Liver (tissue), 9 donors: ENCODE results near the gene FN1. TPM values are rescaled to one million over a fixed set of nuclear protein-coding genes. Genes with fewer than 3 reads are reported as not detected.

ENCODE experiments used
- DNase-seq: peaks from one replicate; pipeline ENCODE4 v3.0.0-alpha.2; 2017; ENCODE audit warnings: low spot score
- H3K27ac ChIP-seq, 2 donors: one replicate each; pipeline ENCODE4 v1.7.0; 2013; ENCODE audit warnings: inconsistent platforms in 2 of 2, low read length in 2 of 2, control low read depth in 1 of 2, low read depth in 1 of 2, mild to moderate bottlenecking in 1 of 2
- H3K27me3 ChIP-seq, 4 donors: one replicate each; pipeline versions ENCODE4 v1.6.1 to v1.7.0; 2013; ENCODE audit warnings: low read length in 3 of 4, inconsistent platforms in 1 of 4, mild to moderate bottlenecking in 1 of 4, moderate library complexity in 1 of 4; ENCODE audit not compliant: control insufficient read depth in 4 of 4, insufficient read depth in 4 of 4
- H3K36me3 ChIP-seq, 4 donors: one replicate each; pipeline versions ENCODE4 v1.6.1 to v1.7.0; 2013; ENCODE audit warnings: low read length in 3 of 4, mild to moderate bottlenecking in 3 of 4, low read depth in 1 of 4, moderate library complexity in 1 of 4; ENCODE audit not compliant: control insufficient read depth in 4 of 4, insufficient read depth in 3 of 4
- H3K4me1 ChIP-seq, 4 donors: one replicate each; pipeline versions ENCODE4 v1.6.1 to v1.7.0; 2013; ENCODE audit warnings: low read length in 3 of 4, mild to moderate bottlenecking in 3 of 4, moderate library complexity in 1 of 4; ENCODE audit not compliant: control insufficient read depth in 4 of 4, insufficient read depth in 4 of 4
- H3K4me3 ChIP-seq, 3 donors: one replicate each; pipeline versions ENCODE4 v1.6.1 to v1.7.0; 2013; ENCODE audit warnings: low read length in 3 of 3, control low read depth in 1 of 3, low read depth in 1 of 3, mild to moderate bottlenecking in 1 of 3
- H3K9ac ChIP-seq, 2 donors: one replicate each; pipeline ENCODE4 v1.7.0; 2013; ENCODE audit warnings: low read length in 2 of 2, mild to moderate bottlenecking in 2 of 2, moderate library complexity in 2 of 2, control low read depth in 1 of 2, low read depth in 1 of 2
- H3K9me3 ChIP-seq, 4 donors: one replicate each; pipeline versions ENCODE4 v1.6.1 to v1.7.0; 2013; ENCODE audit warnings: low read length in 3 of 4; ENCODE audit not compliant: control insufficient read depth in 4 of 4
- ATF3 ChIP-seq: IDR thresholded peaks from 2 replicates; pipeline ENCODE4 v1.6.1; 2016; ENCODE audit warnings: antibody characterized with exemption
- EGR1 ChIP-seq, 2 donors: IDR thresholded peaks; 2 replicates each; pipeline ENCODE4 v1.6.1; 2016 to 2018; ENCODE audit warnings: antibody characterized with exemption in 2 of 2, low read depth in 2 of 2
- FOXA1 ChIP-seq: IDR thresholded peaks from 2 replicates; pipeline ENCODE4 v1.6.1; 2016; ENCODE audit warnings: antibody characterized with exemption
- FOXA2 ChIP-seq: IDR thresholded peaks from 2 replicates; pipeline ENCODE4 v1.6.1; 2016; ENCODE audit warnings: antibody characterized with exemption
- GABPA ChIP-seq, 2 donors: IDR thresholded peaks in 1 of 2; conservative IDR thresholded peaks in 1 of 2; 2 replicates each; pipeline ENCODE4 v1.6.1; 2016; ENCODE audit warnings: antibody characterized with exemption in 2 of 2, mild to moderate bottlenecking in 1 of 2, moderate library complexity in 1 of 2
- HNF4A ChIP-seq, 2 donors: conservative IDR thresholded peaks; 2 replicates each; pipeline ENCODE4 v1.6.1; 2016; ENCODE audit warnings: antibody characterized with exemption in 2 of 2, mild to moderate bottlenecking in 2 of 2
- HNF4G ChIP-seq: IDR thresholded peaks from 2 replicates; pipeline ENCODE4 v1.6.1; 2016; ENCODE audit warnings: antibody characterized with exemption
- JUND ChIP-seq, 2 donors: IDR thresholded peaks; 2 replicates each; pipeline ENCODE4 v1.6.1; 2016; ENCODE audit warnings: antibody characterized with exemption in 2 of 2
- NR2F2 ChIP-seq: IDR thresholded peaks from 2 replicates; pipeline ENCODE4 v1.6.1; 2016; ENCODE audit warnings: antibody characterized with exemption
- RAD21 ChIP-seq, 2 donors: IDR thresholded peaks; 2 replicates each; pipeline ENCODE4 v1.6.1; 2016; ENCODE audit warnings: antibody characterized with exemption in 2 of 2, mild to moderate bottlenecking in 2 of 2
- RXRA ChIP-seq, 2 donors: IDR thresholded peaks; 2 replicates each; pipeline ENCODE4 v1.6.1; 2017 to 2018; ENCODE audit warnings: antibody characterized with exemption in 2 of 2, mild to moderate bottlenecking in 1 of 2
- SP1 ChIP-seq: IDR thresholded peaks from 2 replicates; pipeline ENCODE4 v1.6.1; 2018; ENCODE audit warnings: antibody characterized with exemption, mild to moderate bottlenecking
- TAF1 ChIP-seq: conservative IDR thresholded peaks from 2 replicates; pipeline ENCODE4 v1.6.1; 2016; ENCODE audit warnings: antibody characterized with exemption, mild to moderate bottlenecking
- YY1 ChIP-seq: IDR thresholded peaks from 2 replicates; pipeline ENCODE4 v1.6.1; 2016; ENCODE audit warnings: antibody characterized with exemption, mild to moderate bottlenecking
- ZBTB33 ChIP-seq: IDR thresholded peaks from 2 replicates; pipeline ENCODE4 v1.6.1; 2016; ENCODE audit warnings: antibody characterized with exemption
- WGBS: extraction: QIAGEN DNeasy Blood & Tissue Kit; methylation state at CpG from one replicate; pipeline ENCODE4 v1.1.7; 2013; 5-methylcytosine and 5-hydroxymethylcytosine counted together
- polyA plus RNA-seq, 2 donors: library from polyadenylated mRNA; stranded (reverse) in 1 of 2; unstranded in 1 of 2; fragments of 200-250 nt in 1 of 2; fragments of >200 nt in 1 of 2; fragmentation: Nextera tagmentation in 1 of 2; extraction: Ambion mirVana in 1 of 2; gene quantifications; one replicate each; pipeline versions ENCODE4 v1.2.1 to v1.2.3, GENCODE V29; 2013 to 2015
- total RNA-seq, 2 donors: library from RNA; depleted of rRNA; stranded (reverse); fragments of >200 nt; gene quantifications; one replicate each; pipeline ENCODE4 v1.2.3, GENCODE V29; 2014
- TF ChIP-seq, protein P1 (sequence below): IDR thresholded peaks from 2 replicates; pipeline ENCODE4 v1.6.1; 2016; ENCODE audit warnings: antibody characterized with exemption, mild to moderate bottlenecking
- TF ChIP-seq, protein P2 (sequence below): fragments of 150-350 bp; IDR thresholded peaks from 2 replicates; pipeline ENCODE4 v1.5.1; 2017; ENCODE audit warnings: improper control_type of control experiment, low read depth, low read length; ENCODE audit not compliant: missing input control
- TF ChIP-seq, protein P3 (sequence below): IDR thresholded peaks from 2 replicates; pipeline ENCODE4 v1.6.1; 2016; ENCODE audit warnings: antibody characterized with exemption
- donor health status: healthy.
- donor health status: healthy.
- donor health status: healthy.
- donor health status: healthy.
- donor health status: healthy.

The FN1 gene
- total and polyA plus RNA-seq, 4 donors, result 545 to 1,402 (median 837) TPM

DNA sequence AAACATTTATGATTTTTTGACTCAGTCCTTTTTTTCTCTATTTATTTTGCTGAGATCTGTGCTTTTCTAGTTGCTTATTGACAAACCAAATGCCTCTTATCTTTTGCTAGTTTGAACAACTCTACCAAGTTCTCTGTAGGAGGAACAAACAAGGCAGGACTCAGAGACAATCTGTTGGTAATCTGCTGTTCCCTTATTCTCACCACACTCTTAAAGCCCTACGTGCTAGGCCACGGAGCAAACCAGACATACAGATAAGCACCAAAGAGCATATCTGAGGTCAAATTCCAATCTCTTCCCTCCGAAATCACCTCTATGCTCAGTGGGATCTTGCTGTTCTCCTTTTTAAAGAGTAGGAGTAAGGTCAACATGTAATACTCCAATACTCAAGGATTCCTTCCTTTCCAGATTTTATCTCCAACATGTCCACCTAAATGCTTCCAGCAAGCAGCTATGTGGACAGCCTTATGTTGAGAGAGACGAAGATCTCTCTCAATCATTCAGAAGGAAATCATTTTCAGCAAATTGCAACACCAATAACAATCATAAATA is 18.4 kb downstream of the FN1 start:
- Histone ChIP-seq H3K4me3 (no peak overlapping the region), H3K9me3 (no peaks in the 10 kb centered on the region), H3K27me3 (no peaks in the 10 kb centered on the region), H3K36me3 (peaks cover 3 to 38% (median 18%) of the 10 kb centered on the region in 4 donors), H3K4me1 (peaks cover 8 to 81% (median 67%) of the 10 kb centered on the region in 4 donors), H3K9ac (no peak overlapping the region), H3K27ac (peak overlapping the region; percentile 75)
- TF ChIP-seq EGR1 (IDR thresholded peaks at IDR 0.05; ENCODE audit: low read depth in 2 of 2), result no peak
- TF ChIP-seq NR2F2, result no peak
- TF ChIP-seq HNF4G, result peak; percentile 61
- TF ChIP-seq, protein P1, sequence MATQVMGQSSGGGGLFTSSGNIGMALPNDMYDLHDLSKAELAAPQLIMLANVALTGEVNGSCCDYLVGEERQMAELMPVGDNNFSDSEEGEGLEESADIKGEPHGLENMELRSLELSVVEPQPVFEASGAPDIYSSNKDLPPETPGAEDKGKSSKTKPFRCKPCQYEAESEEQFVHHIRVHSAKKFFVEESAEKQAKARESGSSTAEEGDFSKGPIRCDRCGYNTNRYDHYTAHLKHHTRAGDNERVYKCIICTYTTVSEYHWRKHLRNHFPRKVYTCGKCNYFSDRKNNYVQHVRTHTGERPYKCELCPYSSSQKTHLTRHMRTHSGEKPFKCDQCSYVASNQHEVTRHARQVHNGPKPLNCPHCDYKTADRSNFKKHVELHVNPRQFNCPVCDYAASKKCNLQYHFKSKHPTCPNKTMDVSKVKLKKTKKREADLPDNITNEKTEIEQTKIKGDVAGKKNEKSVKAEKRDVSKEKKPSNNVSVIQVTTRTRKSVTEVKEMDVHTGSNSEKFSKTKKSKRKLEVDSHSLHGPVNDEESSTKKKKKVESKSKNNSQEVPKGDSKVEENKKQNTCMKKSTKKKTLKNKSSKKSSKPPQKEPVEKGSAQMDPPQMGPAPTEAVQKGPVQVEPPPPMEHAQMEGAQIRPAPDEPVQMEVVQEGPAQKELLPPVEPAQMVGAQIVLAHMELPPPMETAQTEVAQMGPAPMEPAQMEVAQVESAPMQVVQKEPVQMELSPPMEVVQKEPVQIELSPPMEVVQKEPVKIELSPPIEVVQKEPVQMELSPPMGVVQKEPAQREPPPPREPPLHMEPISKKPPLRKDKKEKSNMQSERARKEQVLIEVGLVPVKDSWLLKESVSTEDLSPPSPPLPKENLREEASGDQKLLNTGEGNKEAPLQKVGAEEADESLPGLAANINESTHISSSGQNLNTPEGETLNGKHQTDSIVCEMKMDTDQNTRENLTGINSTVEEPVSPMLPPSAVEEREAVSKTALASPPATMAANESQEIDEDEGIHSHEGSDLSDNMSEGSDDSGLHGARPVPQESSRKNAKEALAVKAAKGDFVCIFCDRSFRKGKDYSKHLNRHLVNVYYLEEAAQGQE, result peak; percentile 21
- peak; percentile 38 for TF ChIP-seq YY1
- TF ChIP-seq, protein P2, sequence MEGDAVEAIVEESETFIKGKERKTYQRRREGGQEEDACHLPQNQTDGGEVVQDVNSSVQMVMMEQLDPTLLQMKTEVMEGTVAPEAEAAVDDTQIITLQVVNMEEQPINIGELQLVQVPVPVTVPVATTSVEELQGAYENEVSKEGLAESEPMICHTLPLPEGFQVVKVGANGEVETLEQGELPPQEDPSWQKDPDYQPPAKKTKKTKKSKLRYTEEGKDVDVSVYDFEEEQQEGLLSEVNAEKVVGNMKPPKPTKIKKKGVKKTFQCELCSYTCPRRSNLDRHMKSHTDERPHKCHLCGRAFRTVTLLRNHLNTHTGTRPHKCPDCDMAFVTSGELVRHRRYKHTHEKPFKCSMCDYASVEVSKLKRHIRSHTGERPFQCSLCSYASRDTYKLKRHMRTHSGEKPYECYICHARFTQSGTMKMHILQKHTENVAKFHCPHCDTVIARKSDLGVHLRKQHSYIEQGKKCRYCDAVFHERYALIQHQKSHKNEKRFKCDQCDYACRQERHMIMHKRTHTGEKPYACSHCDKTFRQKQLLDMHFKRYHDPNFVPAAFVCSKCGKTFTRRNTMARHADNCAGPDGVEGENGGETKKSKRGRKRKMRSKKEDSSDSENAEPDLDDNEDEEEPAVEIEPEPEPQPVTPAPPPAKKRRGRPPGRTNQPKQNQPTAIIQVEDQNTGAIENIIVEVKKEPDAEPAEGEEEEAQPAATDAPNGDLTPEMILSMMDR, result no peak
- no peak for TF ChIP-seq GABPA (IDR thresholded peaks at IDR 0.05 in 1 of 2, conservative IDR thresholded peaks at IDR 0.05 in 1 of 2)
- TF ChIP-seq FOXA2, result peak; percentile 73
- TF ChIP-seq SP1, result peak; percentile 69
- peak in 1 of 2 donors; percentile 77 for TF ChIP-seq JUND (IDR thresholded peaks at IDR 0.05)
- peak; percentile 47 for TF ChIP-seq TAF1
- peak; percentile 52 for TF ChIP-seq FOXA1
- peak; percentile 57 to 67 for TF ChIP-seq RXRA (IDR thresholded peaks at IDR 0.05)
- peak; percentile 49 for TF ChIP-seq ZBTB33
- TF ChIP-seq HNF4A (conservative IDR thresholded peaks at IDR 0.05), result peak; percentile 76 to 77
- TF ChIP-seq, protein P3, sequence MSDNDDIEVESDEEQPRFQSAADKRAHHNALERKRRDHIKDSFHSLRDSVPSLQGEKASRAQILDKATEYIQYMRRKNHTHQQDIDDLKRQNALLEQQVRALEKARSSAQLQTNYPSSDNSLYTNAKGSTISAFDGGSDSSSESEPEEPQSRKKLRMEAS, result peak; percentile 36
- TF ChIP-seq RAD21 (IDR thresholded peaks at IDR 0.05), result peak; percentile 17 to 39
- no peak for TF ChIP-seq ATF3
- WGBS, result 29% methylated on average over 4 of the region's 4 CpGs
- no peak for DNase-seq
